GM13976 (cell line): ENCODE measurements around the gene TEDDM1.

ENCODE experiments used
- DNase-seq: peaks from one replicate; pipeline ENCODE4 v3.0.0; 2012; ENCODE audit warnings: low spot score
- in situ Hi-C: fragments of 300-500 bp; cut with MboI; formaldehyde crosslinking; loops from one replicate; pipeline ENCODE4 v1.12.0; 2022; ENCODE audit warnings: low sequenced_read_pairs, mixed read lengths, inconsistent platforms; ENCODE audit not compliant: unreplicated experiment
- TF ChIP-seq, protein P1 (sequence below): IDR thresholded peaks from 2 replicates; pipeline ENCODE4 v1.5.1; 2012; ENCODE audit warnings: borderline replicate concordance, mild to moderate bottlenecking; ENCODE audit not compliant: insufficient read depth; ENCODE audit errors: extremely low read depth, missing control alignments, control extremely low read depth

Gene TEDDM1

GRCh38 chr1:182408435-182409075 lies 8.1 kb upstream of the TEDDM1 start:
- TF ChIP-seq, protein P1, sequence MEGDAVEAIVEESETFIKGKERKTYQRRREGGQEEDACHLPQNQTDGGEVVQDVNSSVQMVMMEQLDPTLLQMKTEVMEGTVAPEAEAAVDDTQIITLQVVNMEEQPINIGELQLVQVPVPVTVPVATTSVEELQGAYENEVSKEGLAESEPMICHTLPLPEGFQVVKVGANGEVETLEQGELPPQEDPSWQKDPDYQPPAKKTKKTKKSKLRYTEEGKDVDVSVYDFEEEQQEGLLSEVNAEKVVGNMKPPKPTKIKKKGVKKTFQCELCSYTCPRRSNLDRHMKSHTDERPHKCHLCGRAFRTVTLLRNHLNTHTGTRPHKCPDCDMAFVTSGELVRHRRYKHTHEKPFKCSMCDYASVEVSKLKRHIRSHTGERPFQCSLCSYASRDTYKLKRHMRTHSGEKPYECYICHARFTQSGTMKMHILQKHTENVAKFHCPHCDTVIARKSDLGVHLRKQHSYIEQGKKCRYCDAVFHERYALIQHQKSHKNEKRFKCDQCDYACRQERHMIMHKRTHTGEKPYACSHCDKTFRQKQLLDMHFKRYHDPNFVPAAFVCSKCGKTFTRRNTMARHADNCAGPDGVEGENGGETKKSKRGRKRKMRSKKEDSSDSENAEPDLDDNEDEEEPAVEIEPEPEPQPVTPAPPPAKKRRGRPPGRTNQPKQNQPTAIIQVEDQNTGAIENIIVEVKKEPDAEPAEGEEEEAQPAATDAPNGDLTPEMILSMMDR, result no peak
- no peak for DNase-seq
- in situ Hi-C loops, result no loop called here

DNA sequence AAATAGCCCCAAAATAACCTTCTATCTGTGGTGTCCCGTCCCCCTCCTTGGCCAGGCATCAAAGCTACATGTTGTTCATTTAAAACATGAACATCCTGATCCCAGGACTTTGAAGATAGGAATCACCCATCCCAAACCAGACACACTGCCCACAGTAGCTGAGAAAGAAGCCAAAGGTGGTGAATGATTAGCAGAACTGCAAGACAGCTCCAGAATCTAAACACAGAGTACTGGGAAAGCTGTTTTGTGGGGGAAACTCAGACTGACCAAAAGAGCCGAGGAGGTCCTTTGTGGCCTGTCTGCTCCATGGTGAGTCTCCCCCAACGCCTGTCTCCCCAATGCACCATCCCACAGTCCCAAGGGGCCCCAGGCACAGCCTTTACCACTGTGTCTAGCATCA lies 7.3 kb upstream of the TEDDM1 start:
- DNase-seq, result no peak
- TF ChIP-seq, protein P1, result no peak
- in situ Hi-C loops, result no loop called here

DNA sequence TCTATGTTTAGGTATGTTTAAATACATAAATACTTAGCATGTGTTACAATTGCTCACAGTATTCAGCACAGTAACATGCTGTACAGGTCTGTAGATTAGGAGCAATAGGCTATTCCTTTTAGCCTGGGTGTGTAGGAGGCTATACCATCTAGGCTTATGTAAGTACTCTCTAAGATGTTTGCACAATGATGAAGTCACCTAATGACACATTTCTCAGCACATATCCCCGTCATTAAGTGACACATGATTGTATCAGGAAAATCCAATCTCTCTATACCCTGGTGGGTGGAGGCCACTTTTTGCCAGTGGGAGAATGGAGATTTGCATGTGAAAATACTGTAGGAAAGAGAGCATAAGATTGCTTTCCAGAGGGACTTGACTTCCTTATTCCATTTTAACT lies 5.5 kb upstream of the TEDDM1 start:
- no peak for DNase-seq
- in situ Hi-C loops, result no loop called here
- TF ChIP-seq, protein P1, result no peak

- TF ChIP-seq, protein P1, result no peak
- in situ Hi-C loops, result no loop called here
- no peak for DNase-seq
Measured at GRCh38 chr1:182405578-182405977, 5.1 kb upstream of the TEDDM1 start.

DNA sequence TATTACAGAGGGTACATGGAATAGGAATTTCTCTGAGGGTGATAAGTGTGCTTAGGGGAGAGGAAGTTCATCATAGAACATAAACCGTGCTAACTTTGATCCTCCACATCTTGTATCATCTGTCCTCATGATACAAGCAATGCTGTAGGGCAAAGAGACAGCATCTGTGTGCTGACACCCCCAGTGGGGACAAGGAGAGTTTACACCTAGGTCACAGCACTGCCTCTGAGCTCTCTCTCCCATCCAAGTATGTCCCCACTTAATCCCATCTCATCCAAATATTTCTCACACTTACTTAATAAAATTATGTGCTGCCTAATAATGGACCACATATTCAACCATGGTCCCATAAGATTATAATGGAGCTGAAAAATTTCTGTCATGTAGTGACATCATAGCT lies 4.3 kb upstream of the TEDDM1 start:
- DNase-seq, result no peak
- in situ Hi-C loops, result no loop called here
- TF ChIP-seq, protein P1, result peak; percentile 17

DNA sequence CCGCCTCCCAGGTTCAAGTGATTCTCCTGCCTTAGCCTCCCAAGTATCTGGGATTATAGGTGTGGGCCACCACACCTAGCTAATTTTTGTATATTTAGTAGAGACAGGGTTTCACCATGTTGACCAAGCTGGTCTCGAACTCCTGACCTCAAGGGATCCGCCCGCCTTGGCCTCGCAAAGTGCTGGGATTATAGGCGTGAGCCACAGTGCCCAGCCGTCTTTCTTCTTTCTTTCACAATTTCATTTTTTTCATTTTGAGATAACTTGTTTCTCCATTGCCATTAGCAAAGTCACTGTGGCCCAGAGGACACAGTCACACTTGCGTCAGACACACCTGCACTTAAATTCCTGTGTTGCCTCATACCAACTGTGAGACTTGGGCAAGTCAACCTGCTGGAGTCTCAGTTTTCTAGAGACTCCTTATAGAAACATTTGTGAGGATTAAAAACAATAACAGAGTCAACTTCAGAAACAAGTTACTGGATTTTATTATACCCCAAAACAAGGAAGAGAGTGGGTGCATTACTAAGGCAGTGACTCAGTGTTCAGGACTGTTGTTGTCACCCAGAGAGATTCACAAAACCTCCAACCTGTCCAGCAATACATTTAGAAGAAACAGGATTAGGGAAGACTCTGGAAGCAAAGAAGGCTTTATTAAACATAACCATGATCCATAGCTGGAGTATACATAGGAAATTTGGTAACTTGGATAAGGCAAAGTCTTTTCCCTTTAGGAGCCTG lies 2.6 kb downstream of the TEDDM1 start:
- TF ChIP-seq, protein P1, result no peak
- in situ Hi-C loops, result loop anchor here (5.0 to 10.0 kb wide), 2 partner anchors 256 to 313 kb away; no protein-coding TSS in a partner anchor
- DNase-seq, result no peak

DNA sequence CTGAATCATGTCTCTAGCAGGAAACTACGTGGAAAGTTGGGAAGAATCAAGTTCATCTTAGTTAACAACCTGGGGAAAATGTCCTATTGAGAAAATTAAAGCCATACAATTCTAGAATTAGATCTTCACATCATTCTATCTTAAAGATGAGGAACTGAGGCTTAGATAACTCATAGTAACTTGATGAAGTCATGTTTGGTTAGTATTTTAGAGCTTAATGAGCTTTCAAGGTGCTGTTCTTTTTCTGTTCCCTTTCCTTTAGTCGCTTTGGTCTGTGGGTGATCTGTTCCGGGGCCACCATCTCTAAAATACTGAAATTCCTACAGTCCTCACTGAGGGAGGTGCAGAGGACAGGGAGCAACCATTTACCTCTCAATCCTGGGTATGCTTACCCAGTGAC lies 4.6 kb downstream of the TEDDM1 start:
- TF ChIP-seq, protein P1, result no peak
- no peak for DNase-seq
- in situ Hi-C loops, result loop anchor here (5.0 to 10.0 kb wide), 2 partner anchors 254 to 311 kb away; no protein-coding TSS in a partner anchor
